GM18873 (cell line): ENCODE results near the gene TXNRD2.
"Not testable (repeated sequence)": the region's sequence is repeated elsewhere in the genome, so short reads cannot be mapped to it uniquely, and the experiment has no call there.

Experiments used
- ATAC-seq: cut with Tn5 transposase; IDR thresholded peaks from one replicate; pipeline ENCODE4 v1.9.1; 2021; ENCODE audit warnings: mild to moderate bottlenecking, moderate library complexity, moderate number of reproducible peaks; ENCODE audit not compliant: unreplicated experiment, low FRiP score

The TXNRD2 gene

GRCh38 chr22:19893363-19893762, 48.3 kb downstream of the TXNRD2 start:
- ATAC-seq, result no peak

GRCh38 chr22:19892925-19893324, 48.7 kb downstream of the TXNRD2 start:
- no peak for ATAC-seq

- ATAC-seq, result no peak
These were observed 49.2 kb downstream of the TXNRD2 start for GRCh38 chr22:19892257-19892879.

- ATAC-seq, result no peak
These were observed 50.0 kb downstream of the TXNRD2 start for GRCh38 chr22:19891317-19892256.

GRCh38 chr22:19890502-19891316, 50.9 kb downstream of the TXNRD2 start:
- ATAC-seq, result no peak

- no peak for ATAC-seq
These were observed 51.7 kb downstream of the TXNRD2 start for GRCh38 chr22:19889951-19890350.

- ATAC-seq, result no peak
These were observed 53.4 kb downstream of the TXNRD2 start for GRCh38 chr22:19888131-19888746.

- no peak for ATAC-seq
These were observed 54.2 kb downstream of the TXNRD2 start for GRCh38 chr22:19887256-19887985.

- ATAC-seq, result no peak
These were observed 54.9 kb downstream of the TXNRD2 start for GRCh38 chr22:19886605-19887255.

GRCh38 chr22:19885841-19886592, 55.6 kb downstream of the TXNRD2 start:
- ATAC-seq, result no peak

GRCh38 chr22:19884954-19885751, 56.5 kb downstream of the TXNRD2 start:
- ATAC-seq, result no peak

GRCh38 chr22:19884161-19884953, 57.3 kb downstream of the TXNRD2 start:
- no peak for ATAC-seq

GRCh38 chr22:19883446-19883845, 58.2 kb downstream of the TXNRD2 start:
- not testable (repeated sequence) for ATAC-seq

GRCh38 chr22:19882446-19883381, 58.9 kb downstream of the TXNRD2 start:
- ATAC-seq, result no peak

- ATAC-seq, result no peak
These were observed 60.6 kb downstream of the TXNRD2 start for GRCh38 chr22:19880786-19881569.
